Neuronal stem cell (in vitro differentiated cells): ENCODE results near the gene ERVH48-1.

Experiments used
- DNase-seq: peaks from one replicate; pipeline ENCODE4 v3.0.0-alpha.2; 2013; ENCODE audit warnings: low spot score
- H2AFZ ChIP-seq: one replicate; pipeline ENCODE4 v1.6.1; 2013; ENCODE audit warnings: mild to moderate bottlenecking, low read length, inconsistent platforms
- H2AK5ac ChIP-seq: 2 replicates; pipeline ENCODE4 v1.6.1; 2013; ENCODE audit warnings: low read depth, mild to moderate bottlenecking, inconsistent platforms, low read length, moderate library complexity, mixed read lengths
- H2BK120ac ChIP-seq: 2 replicates; pipeline ENCODE4 v1.6.1; 2013; ENCODE audit warnings: low read depth, mild to moderate bottlenecking, inconsistent platforms, low read length, moderate library complexity, mixed read lengths
- H2BK12ac ChIP-seq: one replicate; pipeline ENCODE4 v1.6.1; 2013; ENCODE audit warnings: low read length, inconsistent platforms
- H2BK15ac ChIP-seq: 2 replicates; pipeline ENCODE4 v1.6.1; 2013; ENCODE audit warnings: mild to moderate bottlenecking, low read length, inconsistent platforms, mixed read lengths
- H2BK5ac ChIP-seq: one replicate; pipeline ENCODE4 v1.6.1; 2013; ENCODE audit warnings: inconsistent platforms, mild to moderate bottlenecking, low read length, moderate library complexity
- H3K14ac ChIP-seq: one replicate; pipeline ENCODE4 v1.6.1; 2013; ENCODE audit warnings: low read length, inconsistent platforms
- H3K18ac ChIP-seq: 2 replicates; pipeline ENCODE4 v1.6.1; 2013; ENCODE audit warnings: low read length, inconsistent platforms
- H3K23ac ChIP-seq: 2 replicates; pipeline ENCODE4 v1.6.1; 2013; ENCODE audit warnings: low read depth, mild to moderate bottlenecking, mixed read lengths, low read length, inconsistent platforms; ENCODE audit not compliant: poor library complexity
- H3K27ac ChIP-seq: replicated peaks from 3 replicates; pipeline ENCODE4 v1.5.1; 2013; ENCODE audit warnings: low read length, inconsistent platforms
- H3K27me3 ChIP-seq, 3 experiments: 2 replicates each; pipeline ENCODE4 v1.6.1; 2013; ENCODE audit warnings: low read length in 3 of 3, mild to moderate bottlenecking in 2 of 3, inconsistent platforms in 1 of 3, low read depth in 1 of 3, mixed read lengths in 1 of 3, moderate library complexity in 1 of 3; ENCODE audit not compliant: control insufficient read depth in 3 of 3, insufficient read depth in 3 of 3
- H3K36me3 ChIP-seq, 2 donors: replicated peaks in 1 of 2; 2 replicates each; pipeline ENCODE4 v1.6.1; 2013; ENCODE audit warnings: low read length in 2 of 2; ENCODE audit not compliant: control insufficient read depth in 2 of 2, insufficient read depth in 2 of 2
- H3K4ac ChIP-seq: 2 replicates; pipeline ENCODE4 v1.6.1; 2013; ENCODE audit warnings: inconsistent platforms, mild to moderate bottlenecking, low read length, moderate library complexity
- H3K4me1 ChIP-seq, 2 donors: 1 replicate in 1 of 2; 2 replicates in 1 of 2; pipeline ENCODE4 v1.6.1; 2013; ENCODE audit warnings: low read length in 2 of 2, low read depth in 1 of 2; ENCODE audit not compliant: control insufficient read depth in 2 of 2, insufficient read depth in 1 of 2
- H3K4me2 ChIP-seq: one replicate; pipeline ENCODE4 v1.6.1; 2013; ENCODE audit warnings: mild to moderate bottlenecking, low read length, inconsistent platforms; ENCODE audit not compliant: insufficient read depth, poor library complexity, severe bottlenecking
- H3K4me3 ChIP-seq, 2 donors: 2 replicates each; pipeline ENCODE4 v1.5.1; 2013; ENCODE audit warnings: low read length in 2 of 2, mild to moderate bottlenecking in 2 of 2, inconsistent platforms in 1 of 2, moderate library complexity in 1 of 2
- H3K79me1 ChIP-seq: one replicate; pipeline ENCODE4 v1.6.1; 2013; ENCODE audit warnings: low read depth, mild to moderate bottlenecking, inconsistent platforms, low read length, moderate library complexity
- H3K9ac ChIP-seq: one replicate; pipeline ENCODE4 v1.6.1; 2013; ENCODE audit warnings: mild to moderate bottlenecking, low read depth, low read length, inconsistent platforms; ENCODE audit not compliant: poor library complexity
- H3K9me3 ChIP-seq, 2 donors: replicated peaks in 1 of 2; 2 replicates each; pipeline versions ENCODE3 to v1.6.1; 2013; ENCODE audit warnings: low read length in 2 of 2, mild to moderate bottlenecking in 2 of 2, inconsistent platforms in 1 of 2, low read depth in 1 of 2, mixed read lengths in 1 of 2, moderate library complexity in 1 of 2; ENCODE audit not compliant: control insufficient read depth in 2 of 2, insufficient read depth in 1 of 2
- H4K8ac ChIP-seq: one replicate; pipeline ENCODE4 v1.6.1; 2013; ENCODE audit warnings: low read depth, mild to moderate bottlenecking, inconsistent platforms, low read length, moderate library complexity
- H4K91ac ChIP-seq: one replicate; pipeline ENCODE4 v1.6.1; 2013; ENCODE audit warnings: low read length, low read depth, mild to moderate bottlenecking, inconsistent platforms; ENCODE audit not compliant: poor library complexity
- WGBS, 2 donors: extraction: QIAGEN DNeasy Blood & Tissue Kit; methylation state at CpG; one replicate each; pipeline ENCODE4 v1.1.7; 2013; ENCODE audit warnings: missing lambda C conversion rate in 2 of 2, mixed read lengths in 1 of 2; ENCODE audit not compliant: insufficient read length in 2 of 2, insufficient replicate concordance in 1 of 2; ENCODE audit errors: extremely low coverage in 2 of 2; 5-methylcytosine and 5-hydroxymethylcytosine counted together

The ERVH48-1 gene

DNA sequence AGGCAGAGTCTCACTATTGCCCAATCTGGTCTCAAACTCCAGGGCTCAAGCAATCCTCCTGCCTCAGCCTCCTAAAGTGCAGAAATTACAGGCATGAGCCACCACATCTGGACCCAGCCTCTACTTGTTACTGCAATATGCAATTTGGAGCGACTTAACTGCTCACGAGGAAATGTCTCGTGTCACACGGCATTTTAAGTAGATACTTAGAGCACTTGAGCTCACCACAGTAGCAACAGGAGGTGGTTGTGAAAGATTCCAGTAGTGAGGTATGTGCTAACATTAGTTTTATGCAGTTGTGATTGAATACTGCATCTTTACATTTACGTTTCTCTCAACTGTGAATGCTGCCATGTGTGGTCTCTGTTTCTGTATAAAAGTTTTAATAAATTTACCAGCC is 38.1 kb downstream of the ERVH48-1 start:
- H3K14ac ChIP-seq = no peak overlapping the region
- H3K4me1 ChIP-seq = peaks cover under 1% of the 10 kb centered on the region in 2 donors
- no peak overlapping the region for H4K91ac ChIP-seq
- H3K36me3 ChIP-seq = no peaks in the 10 kb centered on the region
- H3K4me2 ChIP-seq = no peak overlapping the region
- no peak overlapping the region for H3K4me3 ChIP-seq
- WGBS, 2 donors = no CpG with 5 or more reads among the region's 5 CpGs
- H3K23ac ChIP-seq = no peak overlapping the region
- no peak overlapping the region for H3K4ac ChIP-seq
- H2BK5ac ChIP-seq = no peak overlapping the region
- DNase-seq = no peak
- H2BK120ac ChIP-seq = no peak overlapping the region
- no peak overlapping the region for H2AFZ ChIP-seq
- no peak overlapping the region for H2BK15ac ChIP-seq
- no peak overlapping the region for H4K8ac ChIP-seq
- no peaks in the 10 kb centered on the region for H3K79me1 ChIP-seq
- H3K9me3 ChIP-seq = no peaks in the 10 kb centered on the region
- H3K27ac ChIP-seq = no peak overlapping the region
- no peak overlapping the region for H2AK5ac ChIP-seq
- H3K9ac ChIP-seq = no peak overlapping the region
- no peak overlapping the region for H2BK12ac ChIP-seq
- H3K27me3 ChIP-seq = no peaks in the 10 kb centered on the region
- H3K18ac ChIP-seq = no peak overlapping the region

- no peak overlapping the region for H3K14ac ChIP-seq
- no peaks in the 10 kb centered on the region for H3K36me3 ChIP-seq
- no CpG with 5 or more reads among the region's 1 CpG for WGBS, 2 donors
- no peak overlapping the region for H2BK15ac ChIP-seq
- no peak overlapping the region for H3K18ac ChIP-seq
- H2BK12ac ChIP-seq = no peak overlapping the region
- no peak overlapping the region for H2BK5ac ChIP-seq
- H3K9me3 ChIP-seq = peaks cover 0 to 2% of the 10 kb centered on the region in 2 donors
- peaks cover 0 to 3% of the 10 kb centered on the region in 2 donors for H3K4me1 ChIP-seq
- DNase-seq = no peak
- H4K91ac ChIP-seq = no peak overlapping the region
- no peaks in the 10 kb centered on the region for H3K79me1 ChIP-seq
- H2AFZ ChIP-seq = no peak overlapping the region
- no peaks in the 10 kb centered on the region for H3K27me3 ChIP-seq
- no peak overlapping the region for H4K8ac ChIP-seq
- no peak overlapping the region for H3K27ac ChIP-seq
- no peak overlapping the region for H3K9ac ChIP-seq
- no peak overlapping the region for H3K4me2 ChIP-seq
- no peak overlapping the region for H3K4ac ChIP-seq
- H3K23ac ChIP-seq = no peak overlapping the region
- no peak overlapping the region for H2AK5ac ChIP-seq
- H3K4me3 ChIP-seq = no peak overlapping the region
- H2BK120ac ChIP-seq = no peak overlapping the region
Measured at GRCh38 chr21:42883921-42884320, 41.5 kb downstream of the ERVH48-1 start.

DNA sequence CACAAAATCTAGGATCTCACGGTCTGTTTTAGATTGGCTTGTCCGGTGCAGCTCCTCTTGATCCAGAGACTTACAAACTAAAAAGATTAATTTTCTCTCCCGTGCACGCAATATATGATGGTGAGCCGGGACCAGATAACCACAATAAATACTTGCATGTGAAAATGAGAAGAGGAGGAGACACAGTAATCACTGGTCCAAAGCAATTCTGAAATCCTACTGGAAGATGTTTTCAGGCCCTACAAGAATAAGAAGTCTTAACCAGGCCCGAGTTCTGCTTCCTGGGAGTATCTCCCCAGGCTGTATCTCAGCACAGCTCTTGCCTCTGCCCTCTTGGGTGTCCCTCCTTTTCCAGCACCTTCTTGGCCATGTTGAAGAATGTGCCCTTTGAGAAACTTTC is 45.1 kb downstream of the ERVH48-1 start:
- Histone ChIP-seq H3K18ac (no peak overlapping the region), H2AK5ac (no peak overlapping the region), H3K4me1 (peaks cover 3 to 5% of the 10 kb centered on the region in 2 donors), H3K36me3 (peaks cover 5 to 15% of the 10 kb centered on the region in 2 donors), H2BK15ac (no peak overlapping the region), H2BK120ac (no peak overlapping the region), H2BK5ac (no peak overlapping the region), H4K8ac (no peak overlapping the region), H3K4ac (no peak overlapping the region), H3K9ac (no peak overlapping the region), H3K9me3 (peaks cover 0 to 2% of the 10 kb centered on the region in 2 donors), H2BK12ac (no peak overlapping the region), H3K4me3 (peak overlapping the region in 1 of 2 donors; percentile 71), H3K79me1 (peaks cover 2% of the 10 kb centered on the region), H2AFZ (no peak overlapping the region), H3K27me3 (no peaks in the 10 kb centered on the region), H3K14ac (no peak overlapping the region), H4K91ac (no peak overlapping the region), H3K27ac (no peak overlapping the region), H3K4me2 (peak overlapping the region; percentile 78), H3K23ac (no peak overlapping the region)
- DNase-seq = no peak
- WGBS, 2 donors = no CpG with 5 or more reads among the region's 6 CpGs

DNA sequence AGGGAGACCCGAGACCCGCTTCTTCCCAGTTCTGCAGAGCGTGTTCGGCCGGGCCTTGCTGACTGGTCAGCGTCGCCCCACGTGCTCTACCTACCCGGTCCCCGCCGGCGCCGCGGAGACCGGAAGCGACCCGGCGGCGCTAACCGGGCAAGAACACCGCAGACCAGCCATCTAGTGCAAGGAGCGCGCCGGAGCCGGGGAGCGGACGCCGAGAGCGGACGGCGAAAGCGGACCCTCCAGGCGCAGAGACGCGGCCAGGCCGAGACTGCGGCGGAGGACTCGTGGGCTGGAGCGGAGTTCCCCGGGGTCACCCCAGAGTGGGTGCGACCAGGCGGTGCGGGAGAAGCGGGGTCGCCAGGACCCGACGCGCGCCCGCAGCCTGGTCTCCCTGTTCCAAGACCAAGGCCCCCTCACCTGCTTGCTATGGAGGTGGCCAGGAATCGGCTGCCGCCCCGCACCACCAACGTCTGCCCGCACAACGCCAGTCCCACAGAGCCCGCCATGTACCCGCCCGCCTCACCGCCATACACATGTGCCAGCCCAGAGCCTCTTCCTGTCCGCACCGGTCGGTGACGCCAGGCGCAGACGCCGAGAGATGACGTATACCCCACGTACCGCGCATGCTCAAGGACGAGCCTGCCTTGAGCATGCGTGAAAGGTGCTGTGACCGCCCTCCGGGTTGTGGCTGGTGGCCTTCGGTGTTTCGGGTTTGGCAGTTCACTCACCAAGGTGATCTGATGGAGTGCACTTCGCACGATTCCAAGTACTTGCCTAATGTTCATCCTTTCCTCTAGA is 46.2 kb downstream of the ERVH48-1 start, which contains the start of gene WDR4:
Gene WDR4 (minus strand): TSS at position 547 of the 795 bp plus-strand sequence. CDS start 44 bp downstream, at position 503.
- H3K4me1 ChIP-seq = peaks cover 3 to 5% of the 10 kb centered on the region in 2 donors
- peak within 1 kb of the TSS; percentile 58 for H4K91ac ChIP-seq
- H3K18ac ChIP-seq = peak within 1 kb of the TSS; percentile 89
- H2BK120ac ChIP-seq = no peak within 1 kb of the TSS
- H3K79me1 ChIP-seq = peaks cover 2% of the 10 kb centered on the region
- peak within 1 kb of the TSS; percentile 41 for H3K14ac ChIP-seq
- peak within 1 kb of the TSS; percentile 78 for H3K4me2 ChIP-seq
- no peak within 1 kb of the TSS for H2AK5ac ChIP-seq
- H2BK12ac ChIP-seq = no peak within 1 kb of the TSS
- no CpG with 5 or more reads among the region's 80 CpGs for WGBS, 2 donors
- H3K36me3 ChIP-seq = peaks cover 6 to 27% of the 10 kb centered on the region in 2 donors
- peak within 1 kb of the TSS; percentile 71 to 95 for H3K4me3 ChIP-seq
- H4K8ac ChIP-seq = no peak within 1 kb of the TSS
- peak within 1 kb of the TSS; percentile 60 for H3K27ac ChIP-seq
- H2AFZ ChIP-seq = peak within 1 kb of the TSS; percentile 89
- peak within 1 kb of the TSS; percentile 40 for H3K4ac ChIP-seq
- no peak within 1 kb of the TSS for H2BK15ac ChIP-seq
- no peak within 1 kb of the TSS for H2BK5ac ChIP-seq
- peak within 1 kb of the TSS; percentile 12 for H3K23ac ChIP-seq
- no peaks in the 10 kb centered on the region for H3K27me3 ChIP-seq
- H3K9ac ChIP-seq = peak within 1 kb of the TSS; percentile 91
- peak; percentile 97 for DNase-seq
- H3K9me3 ChIP-seq = peaks cover 0 to 2% of the 10 kb centered on the region in 2 donors
